Psoas muscle (tissue), 8 donors: ENCODE data around the gene KIR3DL3. TPM values are rescaled to one million over a fixed set of nuclear protein-coding genes. Genes with fewer than 3 reads are reported as not detected.

Experiments used
- ATAC-seq, 4 donors: fragments of 200-7000 bp; cut with Tn5 transposase; one replicate each; pipeline ENCODE4 v1.9.1; 2020; ENCODE audit warnings: moderate library complexity in 3 of 4, mild to moderate bottlenecking in 2 of 4
- DNase-seq, 2 donors: peaks; one replicate each; pipeline ENCODE4 v3.0.0-alpha.2; 2020
- H3K27ac ChIP-seq: fragments of 200-600 bp; one replicate; pipeline ENCODE4 v1.8.0; 2022
- H3K27me3 ChIP-seq, 3 donors: fragments of 200-600 bp in 1 of 3; one replicate each; pipeline versions ENCODE4 v1.6.1 to v1.8.0; 2013 to 2022; ENCODE audit warnings: low read length in 2 of 3, mild to moderate bottlenecking in 2 of 3, moderate library complexity in 1 of 3; ENCODE audit not compliant: insufficient read depth in 3 of 3
- H3K36me3 ChIP-seq, 2 donors: fragments of 200-600 bp in 1 of 2; one replicate each; pipeline versions ENCODE4 v1.6.1 to v1.8.0; 2013 to 2022; ENCODE audit warnings: low read depth in 1 of 2, mild to moderate bottlenecking in 1 of 2, moderate library complexity in 1 of 2; ENCODE audit not compliant: insufficient read depth in 1 of 2
- H3K4me1 ChIP-seq: fragments of 200-600 bp; one replicate; pipeline ENCODE4 v1.8.0; 2022
- H3K4me3 ChIP-seq: fragments of 200-600 bp; one replicate; pipeline ENCODE4 v1.8.0; 2022; ENCODE audit warnings: mild to moderate bottlenecking
- H3K9me3 ChIP-seq: fragments of 200-600 bp; one replicate; pipeline ENCODE4 v1.8.0; 2022
- WGBS, 3 donors: extraction: QIAGEN DNeasy Blood & Tissue Kit; methylation state at CpG; one replicate each; pipeline versions ENCODE4 v1.1.6 to v1.1.7; 2013; 5-methylcytosine and 5-hydroxymethylcytosine counted together
- intact Hi-C, 2 donors: fragments of 100-400 bp; cut with DNase I; formaldehyde crosslinking; loops; one replicate each; pipeline versions ENCODE4 v1.11.0 to v1.14.2; 2022
- polyA plus RNA-seq, 3 donors: library from polyadenylated mRNA; stranded (reverse); fragments of 200-250 nt; gene quantifications; one replicate each; pipeline ENCODE4 v1.2.3, GENCODE V29; 2013
- total RNA-seq, 4 donors: library from RNA; stranded (reverse); fragmentation: NEBNext Ultra II Directional in 2 of 4; extraction: Animal tissue kit (Norgen Biotek cat#: 25700) in 2 of 4; gene quantifications; one replicate each; pipeline versions ENCODE4 v1.2.1 to v1.2.4, GENCODE V29; 2021 to 2023
- TF ChIP-seq, protein P1 (sequence below): fragments of 200-600 bp; IDR thresholded peaks from one replicate; pipeline ENCODE4 v1.8.0; 2022; ENCODE audit warnings: antibody characterized with exemption
- donor health status: healthy with polysubstance abuse.
- donor health status: DM: no; HTN: no; CAD: no; lungs with moderate emphysema.
- donor health status: Bipolar disorder and iron deficiency.
- donor health status: healthy.
- donor health status: DM: yes; HTN: yes; CAD: no.
- donor health status: DM: no; HTN: no; CAD: no.
- donor health status: DM: no; HTN: no; CAD: no.
- donor health status: DM: yes; HTN: yes; CAD: no.

KIR3DL3 gene
- total and polyA plus RNA-seq, 7 donors, result not detected

DNA sequence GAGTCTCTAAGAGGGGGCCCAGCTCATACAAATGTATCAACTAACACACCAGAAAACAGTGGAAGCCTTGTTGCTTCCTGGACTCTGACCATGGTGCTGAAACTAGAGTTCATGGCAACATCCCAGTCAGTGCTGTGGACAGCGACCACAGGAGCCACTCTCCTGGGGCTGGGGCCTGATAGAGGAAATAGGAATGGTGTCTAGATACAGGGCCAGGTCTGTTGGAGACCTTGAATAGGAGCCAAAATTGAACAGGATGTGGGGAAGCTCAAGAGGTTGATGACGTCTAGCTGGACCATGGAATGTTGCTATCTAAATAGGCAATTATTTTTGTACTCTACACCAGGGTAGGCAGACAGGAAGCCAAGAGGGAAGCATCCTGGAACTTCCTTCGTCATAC lies 39.7 kb upstream of the KIR3DL3 start:
- H3K4me1 ChIP-seq, result no peaks in the 10 kb centered on the region
- H3K4me3 ChIP-seq, result no peak overlapping the region
- ATAC-seq (no peak), DNase-seq (no peak)
- no peaks in the 10 kb centered on the region for H3K9me3 ChIP-seq
- TF ChIP-seq, protein P1, sequence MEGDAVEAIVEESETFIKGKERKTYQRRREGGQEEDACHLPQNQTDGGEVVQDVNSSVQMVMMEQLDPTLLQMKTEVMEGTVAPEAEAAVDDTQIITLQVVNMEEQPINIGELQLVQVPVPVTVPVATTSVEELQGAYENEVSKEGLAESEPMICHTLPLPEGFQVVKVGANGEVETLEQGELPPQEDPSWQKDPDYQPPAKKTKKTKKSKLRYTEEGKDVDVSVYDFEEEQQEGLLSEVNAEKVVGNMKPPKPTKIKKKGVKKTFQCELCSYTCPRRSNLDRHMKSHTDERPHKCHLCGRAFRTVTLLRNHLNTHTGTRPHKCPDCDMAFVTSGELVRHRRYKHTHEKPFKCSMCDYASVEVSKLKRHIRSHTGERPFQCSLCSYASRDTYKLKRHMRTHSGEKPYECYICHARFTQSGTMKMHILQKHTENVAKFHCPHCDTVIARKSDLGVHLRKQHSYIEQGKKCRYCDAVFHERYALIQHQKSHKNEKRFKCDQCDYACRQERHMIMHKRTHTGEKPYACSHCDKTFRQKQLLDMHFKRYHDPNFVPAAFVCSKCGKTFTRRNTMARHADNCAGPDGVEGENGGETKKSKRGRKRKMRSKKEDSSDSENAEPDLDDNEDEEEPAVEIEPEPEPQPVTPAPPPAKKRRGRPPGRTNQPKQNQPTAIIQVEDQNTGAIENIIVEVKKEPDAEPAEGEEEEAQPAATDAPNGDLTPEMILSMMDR, result no peak
- peaks cover 0 to 5% (median 0%) of the 10 kb centered on the region in 3 donors for H3K27me3 ChIP-seq
- no peak overlapping the region for H3K27ac ChIP-seq
- no peaks in the 10 kb centered on the region for H3K36me3 ChIP-seq
- WGBS, 3 donors, result 25 to 33% (median 25%) methylated on average over 3 of the region's 3 CpGs
- intact Hi-C loops, result no loop called here

DNA sequence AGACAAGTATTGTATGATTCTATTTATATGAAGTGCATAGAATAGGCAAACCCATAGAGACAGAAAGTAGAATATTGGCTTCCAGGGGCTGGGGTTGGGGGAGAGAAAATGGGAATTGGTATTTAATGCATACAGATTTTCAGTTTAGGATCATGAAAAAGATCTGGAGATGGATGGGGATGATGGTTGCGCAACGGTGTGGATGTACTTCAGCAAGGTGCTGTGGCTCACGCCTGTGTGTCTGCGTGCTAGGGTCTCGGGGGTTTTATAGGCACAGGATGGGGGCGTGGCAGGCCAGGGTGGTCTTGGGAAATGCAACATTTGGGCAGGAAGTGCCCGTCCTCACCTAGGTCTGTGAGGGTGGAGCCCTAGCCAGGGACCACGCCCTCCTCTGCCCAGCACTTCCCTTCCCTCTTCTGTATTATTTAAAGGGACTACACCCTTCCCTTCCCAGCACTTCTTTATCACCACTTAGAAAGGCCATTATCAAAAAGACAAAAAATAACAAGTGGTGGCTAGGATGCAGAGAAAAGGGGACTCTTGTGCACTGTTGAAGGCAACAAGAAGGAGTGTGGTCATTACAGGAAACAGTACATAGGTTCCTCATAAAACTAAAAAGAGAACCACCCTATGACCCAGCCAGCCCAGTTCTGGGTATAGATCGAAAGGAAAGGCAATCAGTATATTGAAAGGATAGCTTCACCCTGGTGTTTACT lies 32.5 kb upstream of the KIR3DL3 start:
- no peak for DNase-seq
- H3K9me3 ChIP-seq, result peaks cover 4% of the 10 kb centered on the region
- intact Hi-C loops, result no loop called here
- no peak overlapping the region for H3K27ac ChIP-seq
- H3K4me1 ChIP-seq, result no peaks in the 10 kb centered on the region
- no peaks in the 10 kb centered on the region for H3K36me3 ChIP-seq
- no peak for ATAC-seq
- TF ChIP-seq, protein P1, result no peak
- peaks cover 0 to 5% (median 0%) of the 10 kb centered on the region in 3 donors for H3K27me3 ChIP-seq
- no peak overlapping the region for H3K4me3 ChIP-seq
- WGBS, 3 donors, result 48 to 69% (median 69%) methylated on average over 9 of the region's 9 CpGs

GRCh38 chr19:54692298-54692615 lies 32.0 kb upstream of the KIR3DL3 start:
- intact Hi-C loops, result no loop called here
- no peak for ATAC-seq
- TF ChIP-seq, protein P1, result no peak
- Histone ChIP-seq H3K27ac (no peak overlapping the region), H3K27me3 (peaks cover 0 to 4% (median 0%) of the 10 kb centered on the region in 3 donors), H3K36me3 (no peaks in the 10 kb centered on the region), H3K4me1 (no peaks in the 10 kb centered on the region), H3K9me3 (peaks cover 4% of the 10 kb centered on the region), H3K4me3 (no peak overlapping the region)
- no peak for DNase-seq
- 63 to 64% (median 64%) methylated on average over 4 of the region's 4 CpGs for WGBS, 3 donors

- no peaks in the 10 kb centered on the region for H3K27me3 ChIP-seq
- TF ChIP-seq, protein P1, result no peak
- WGBS, 3 donors, result 71 to 88% (median 78%) methylated on average over 5 of the region's 5 CpGs
Observed at GRCh38 chr19:54694648-54695047, 29.6 kb upstream of the KIR3DL3 start.

GRCh38 chr19:54696117-54696548 lies 28.1 kb upstream of the KIR3DL3 start:
- no peak overlapping the region for H3K4me3 ChIP-seq
- ATAC-seq (no peak), DNase-seq (no peak)
- no peaks in the 10 kb centered on the region for H3K4me1 ChIP-seq
- peaks cover 4% of the 10 kb centered on the region for H3K9me3 ChIP-seq
- WGBS, 3 donors, result 65 to 69% (median 66%) methylated on average over 8 of the region's 8 CpGs
- H3K36me3 ChIP-seq, result no peaks in the 10 kb centered on the region
- no peak overlapping the region for H3K27ac ChIP-seq
- TF ChIP-seq, protein P1, result no peak
- intact Hi-C loops, result no loop called here
- no peaks in the 10 kb centered on the region for H3K27me3 ChIP-seq

More at GRCh38 chr19:54694648-54695047, 29.6 kb upstream of the KIR3DL3 start:
- no peaks in the 10 kb centered on the region for H3K4me1 ChIP-seq
- peaks cover 4% of the 10 kb centered on the region for H3K9me3 ChIP-seq
- intact Hi-C loops, result no loop called here
- no peaks in the 10 kb centered on the region for H3K36me3 ChIP-seq
- H3K4me3 ChIP-seq, result no peak overlapping the region
- no peak overlapping the region for H3K27ac ChIP-seq
- no peak for DNase-seq
- no peak for ATAC-seq
